Naive thymus-derived CD4-positive, alpha-beta T cell (primary cell): Measurements from ENCODE around the gene RIPOR3. TPM values are rescaled to one million over a fixed set of nuclear protein-coding genes. Genes with fewer than 3 reads are reported as not detected.
"Not testable (repeated sequence)": the region's sequence is repeated elsewhere in the genome, so short reads cannot be mapped to it uniquely, and the experiment has no call there.

Experiments used
- ATAC-seq: fragments of 150-1000 bp; cut with Tn5 transposase; 2 replicates; pipeline ENCODE4 v1.10.0; 2021; ENCODE audit warnings: mild to moderate bottlenecking, moderate library complexity
- CTCF ChIA-PET: fragments of 350-600 bp; sonication (Branson Sonifier 250); formaldehyde crosslinking; loops from one replicate; lab custom pipeline; 2021; ENCODE audit warnings: antibody characterized with exemption; lab: Charles Lee
- POLR2A ChIA-PET: fragments of 350-600 bp; sonication (Branson Sonifier 250); formaldehyde crosslinking; loops from one replicate; lab custom pipeline; 2021; ENCODE audit warnings: antibody characterized with exemption, inconsistent platforms; lab: Charles Lee
- DNase-seq, 9 donors: peaks; one replicate each; pipeline versions ENCODE4 v3.0.0 to v3.0.0-alpha.2; 2020 to 2022; ENCODE audit warnings: mixed read lengths in 1 of 9
- H3K27ac ChIP-seq: one replicate; pipeline ENCODE4 v1.7.0; 2013; ENCODE audit warnings: mild to moderate bottlenecking, low read depth, low read length, moderate library complexity
- H3K27me3 ChIP-seq, 2 donors: one replicate each; pipeline ENCODE4 v1.7.0; 2013; ENCODE audit warnings: low read length in 2 of 2, mild to moderate bottlenecking in 2 of 2, moderate library complexity in 2 of 2; ENCODE audit not compliant: control insufficient read depth in 2 of 2, insufficient read depth in 2 of 2
- H3K36me3 ChIP-seq, 3 experiments: 1 replicate in 2 of 3; 2 replicates in 1 of 3; pipeline ENCODE4 v1.7.0; 2013; ENCODE audit warnings: low read length in 3 of 3, mild to moderate bottlenecking in 3 of 3, moderate library complexity in 1 of 3; ENCODE audit not compliant: insufficient read depth in 3 of 3, control insufficient read depth in 2 of 3
- H3K4me1 ChIP-seq, 2 donors: one replicate each; pipeline ENCODE4 v1.7.0; 2013; ENCODE audit warnings: low read length in 2 of 2, mild to moderate bottlenecking in 2 of 2, moderate library complexity in 1 of 2; ENCODE audit not compliant: control insufficient read depth in 2 of 2, insufficient read depth in 2 of 2
- H3K4me3 ChIP-seq: 2 replicates; pipeline ENCODE4 v1.7.0; 2013; ENCODE audit warnings: mild to moderate bottlenecking, low read length
- H3K9me3 ChIP-seq, 3 experiments: 1 replicate in 2 of 3; 2 replicates in 1 of 3; pipeline ENCODE4 v1.7.0; 2013; ENCODE audit warnings: low read length in 3 of 3; ENCODE audit not compliant: control insufficient read depth in 2 of 3
- H3K27ac Mint-ChIP-seq, 9 donors: one replicate each; pipeline ENCODE4 v1.8.0; 2020 to 2022; ENCODE audit warnings: mixed read lengths in 9 of 9, mild to moderate bottlenecking in 8 of 9, moderate library complexity in 5 of 9, inconsistent platforms in 2 of 9
- H3K27me3 Mint-ChIP-seq, 5 donors: one replicate each; pipeline ENCODE4 v1.8.0; 2021 to 2022; ENCODE audit warnings: mixed read lengths in 5 of 5, mild to moderate bottlenecking in 1 of 5
- H3K36me3 Mint-ChIP-seq, 5 donors: one replicate each; pipeline ENCODE4 v1.8.0; 2020 to 2022; ENCODE audit warnings: mixed read lengths in 5 of 5, mild to moderate bottlenecking in 3 of 5, inconsistent platforms in 1 of 5
- H3K4me1 Mint-ChIP-seq, 7 donors: one replicate each; pipeline ENCODE4 v1.8.0; 2020 to 2022; ENCODE audit warnings: mixed read lengths in 7 of 7, mild to moderate bottlenecking in 3 of 7, inconsistent platforms in 1 of 7
- H3K4me3 Mint-ChIP-seq, 10 donors: one replicate each; pipeline ENCODE4 v1.8.0; 2020 to 2022; ENCODE audit warnings: mild to moderate bottlenecking in 10 of 10, mixed read lengths in 10 of 10, moderate library complexity in 6 of 10, inconsistent platforms in 2 of 10
- H3K9me3 Mint-ChIP-seq, 11 donors: one replicate each; pipeline ENCODE4 v1.8.0; 2020 to 2022; ENCODE audit warnings: mixed read lengths in 11 of 11, mild to moderate bottlenecking in 4 of 11, inconsistent platforms in 1 of 11, moderate library complexity in 1 of 11
- intact Hi-C, 2 donors: fragments of 100-400 bp; cut with micrococcal nuclease; formaldehyde crosslinking; loops; one replicate each; pipeline ENCODE4 v1.15.1; 2023
- polyA plus RNA-seq, 2 donors: library from polyadenylated mRNA; unstranded; fragments of 300-500 nt; fragmentation: Illumina TruSeq; gene quantifications; one replicate each; pipeline ENCODE4 v1.2.3, GENCODE V29; 2021
- total RNA-seq, 6 experiments: library from RNA in 5 of 6; stranded (reverse) in 5 of 6; gene quantifications; 1 replicate in 5 of 6; 2 replicates in 1 of 6; pipeline ENCODE4 v1.2.3 and lab custom pipeline; 2021 to 2026

RIPOR3 gene
- total and polyA plus RNA-seq, 7 experiments from 2014 or later = 0.27 to 1.7 (median 0.80) TPM; not detected in 3

DNA sequence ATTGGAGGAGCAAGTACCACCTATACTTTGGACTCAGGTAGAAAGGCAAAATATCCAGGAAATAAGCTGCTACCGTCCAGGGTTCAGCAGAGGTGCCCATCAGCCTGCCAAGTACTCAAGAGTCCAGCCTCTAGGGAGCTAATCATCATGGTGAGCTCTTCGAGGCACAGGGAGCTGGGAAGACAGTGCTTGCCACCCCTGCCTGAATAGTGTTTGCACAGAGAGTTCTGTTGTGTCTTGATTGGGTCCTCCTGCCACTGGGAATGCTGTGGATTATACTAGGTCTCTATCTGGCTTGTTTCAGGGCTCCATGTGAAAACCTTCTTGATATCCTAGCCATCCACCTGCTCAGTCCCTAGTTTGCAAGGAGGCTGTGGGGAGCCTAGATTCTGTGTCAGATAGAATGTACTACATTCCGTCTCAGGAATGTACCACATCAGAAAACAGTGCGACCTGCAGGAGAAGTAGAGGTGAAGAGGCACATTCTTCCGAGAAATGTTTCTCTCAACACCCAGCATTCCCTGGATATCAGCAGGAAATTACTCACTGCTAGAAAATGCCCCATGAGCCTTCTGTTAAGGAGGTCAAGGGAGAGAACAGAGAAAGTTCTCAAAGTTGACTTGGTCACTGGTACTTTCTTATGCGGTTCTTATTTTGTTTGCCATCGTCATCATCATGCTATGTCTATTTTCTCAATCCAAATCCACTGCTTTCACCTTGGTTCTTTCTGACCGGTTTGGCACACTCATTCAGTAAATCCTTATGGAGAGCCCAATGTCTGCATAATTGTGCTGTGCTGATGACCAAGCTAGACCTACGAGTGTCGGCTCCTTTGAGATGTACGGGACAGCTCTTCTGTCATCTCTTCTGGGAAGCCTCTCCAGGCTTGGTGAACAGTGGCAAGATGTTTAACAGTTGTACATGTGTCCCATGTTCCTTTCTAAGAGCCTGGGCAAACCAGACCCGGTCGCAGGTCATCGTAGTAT lies 150.4 kb downstream of the RIPOR3 start:
- Mint-ChIP-seq H3K9me3 (peaks cover 0 to 4% (median 0%) of the 10 kb centered on the region in 11 donors), H3K27me3 (no peaks in the 10 kb centered on the region), H3K36me3 (peaks cover 0 to 31% (median 26%) of the 10 kb centered on the region in 5 donors), H3K4me3 (peak overlapping the region in 7 of 10 donors; percentile 6 to 59 (median 32)), H3K27ac (peak overlapping the region in 8 of 9 donors; percentile 3 to 87 (median 54)), H3K4me1 (peaks cover 60 to 93% (median 82%) of the 10 kb centered on the region in 7 donors)
- Histone ChIP-seq H3K36me3 (peaks cover 0 to 4% (median 0%) of the 10 kb centered on the region in 3 experiments), H3K9me3 (no peaks in the 10 kb centered on the region), H3K4me3 (no peak overlapping the region), H3K27ac (no peak overlapping the region), H3K27me3 (no peaks in the 10 kb centered on the region), H3K4me1 (peaks cover 13 to 34% of the 10 kb centered on the region in 2 donors)
- CTCF ChIA-PET = interaction anchor here (1.2 kb wide), 2 partner anchors 29 to 36 kb away, joined by 4 to 5 read pairs; no protein-coding TSS in a partner anchor
- intact Hi-C loops = no loop called here
- no peak for DNase-seq
- ATAC-seq = no peak
- POLR2A ChIA-PET = interaction anchor here (1.1 to 3.7 kb wide), 3 partner anchors 10 to 30 kb away, joined by 3 to 17 read pairs (median 6); partner anchors contain the start of gene PTPN1

DNA sequence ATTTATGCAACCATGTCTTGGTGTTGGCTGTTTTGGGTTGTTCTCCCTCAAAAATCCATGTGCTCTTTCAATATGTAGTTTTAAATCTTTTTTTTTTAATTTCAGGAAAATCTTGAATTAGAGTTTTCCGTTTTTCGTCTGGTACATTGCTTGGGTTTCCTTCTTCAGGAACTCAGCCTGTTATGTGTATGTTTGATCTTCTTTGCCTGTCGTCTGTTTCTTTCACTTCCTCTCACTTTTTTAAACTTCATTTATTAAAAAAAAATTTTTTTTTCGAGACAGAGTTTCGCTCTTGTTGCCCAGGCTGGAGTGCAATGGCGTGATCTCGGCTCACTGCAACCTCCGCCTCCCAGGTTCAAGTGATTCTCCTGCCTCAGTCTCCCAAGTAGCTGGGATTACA lies 151.5 kb downstream of the RIPOR3 start:
- Mint-ChIP-seq H3K4me1 (peaks cover 59 to 93% (median 84%) of the 10 kb centered on the region in 7 donors), H3K36me3 (peaks cover 0 to 40% (median 25%) of the 10 kb centered on the region in 5 donors), H3K27ac (peak overlapping the region in 2 of 9 donors; percentile 1 to 43), H3K4me3 (peak overlapping the region in 2 of 10 donors; percentile 29 to 43)
- H3K9me3 Mint-ChIP-seq, H3K4me3 ChIP-seq, ATAC-seq, H3K27me3 ChIP-seq, CTCF ChIA-PET, H3K36me3 ChIP-seq, H3K27me3 Mint-ChIP-seq, H3K27ac ChIP-seq, DNase-seq, H3K9me3 ChIP-seq, intact Hi-C loops: not testable (repeated sequence)
- POLR2A ChIA-PET = interaction anchor here (0.6 to 1.3 kb wide), 2 partner anchors 18 to 180 kb away, joined by 3 to 4 read pairs; no protein-coding TSS in a partner anchor
- H3K4me1 ChIP-seq = peaks cover 10 to 29% of the 10 kb centered on the region in 2 donors

DNA sequence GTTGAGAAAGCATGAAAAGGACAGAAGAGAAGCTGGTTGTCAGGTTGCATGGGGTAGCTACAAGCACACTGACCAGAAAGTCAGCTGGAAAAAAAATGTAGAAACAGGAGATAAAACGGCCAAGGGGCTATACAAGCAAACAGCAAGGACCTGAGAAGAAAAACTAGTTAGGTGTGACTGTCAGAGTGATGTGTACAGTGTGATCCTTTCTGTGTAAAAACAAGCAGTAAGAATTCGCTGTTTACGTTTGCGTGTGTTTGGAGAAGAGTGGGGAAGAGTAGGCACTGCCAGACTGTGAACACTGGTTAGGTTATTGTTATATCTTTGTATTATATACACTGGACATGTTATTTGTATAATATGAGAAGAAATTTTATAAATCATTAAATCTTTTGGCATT lies 153.1 kb downstream of the RIPOR3 start:
- Histone ChIP-seq H3K9me3 (no peaks in the 10 kb centered on the region), H3K27ac (no peak overlapping the region), H3K4me1 (peaks cover 10 to 33% of the 10 kb centered on the region in 2 donors), H3K36me3 (peaks cover 0 to 4% (median 0%) of the 10 kb centered on the region in 3 experiments), H3K27me3 (no peaks in the 10 kb centered on the region), H3K4me3 (no peak overlapping the region)
- Mint-ChIP-seq H3K9me3 (no peaks in the 10 kb centered on the region), H3K27ac (peak overlapping the region in 6 of 9 donors; percentile 1 to 57 (median 26)), H3K4me3 (peak overlapping the region in 7 of 10 donors; percentile 8 to 40 (median 22)), H3K4me1 (peaks cover 58 to 97% (median 89%) of the 10 kb centered on the region in 7 donors), H3K36me3 (peaks cover 0 to 41% (median 21%) of the 10 kb centered on the region in 5 donors), H3K27me3 (no peaks in the 10 kb centered on the region)
- ATAC-seq (no peak), DNase-seq (no peak)
- CTCF ChIA-PET = interaction anchor here (0.8 to 1.0 kb wide), 2 partner anchors 50 to 54 kb away, joined by 3 to 6 read pairs; no protein-coding TSS in a partner anchor
- POLR2A ChIA-PET = interaction anchor here (1.3 kb wide), 1 partner anchor 17 kb away, joined by 3 read pairs; no protein-coding TSS in a partner anchor
- intact Hi-C loops = no loop called here

DNA sequence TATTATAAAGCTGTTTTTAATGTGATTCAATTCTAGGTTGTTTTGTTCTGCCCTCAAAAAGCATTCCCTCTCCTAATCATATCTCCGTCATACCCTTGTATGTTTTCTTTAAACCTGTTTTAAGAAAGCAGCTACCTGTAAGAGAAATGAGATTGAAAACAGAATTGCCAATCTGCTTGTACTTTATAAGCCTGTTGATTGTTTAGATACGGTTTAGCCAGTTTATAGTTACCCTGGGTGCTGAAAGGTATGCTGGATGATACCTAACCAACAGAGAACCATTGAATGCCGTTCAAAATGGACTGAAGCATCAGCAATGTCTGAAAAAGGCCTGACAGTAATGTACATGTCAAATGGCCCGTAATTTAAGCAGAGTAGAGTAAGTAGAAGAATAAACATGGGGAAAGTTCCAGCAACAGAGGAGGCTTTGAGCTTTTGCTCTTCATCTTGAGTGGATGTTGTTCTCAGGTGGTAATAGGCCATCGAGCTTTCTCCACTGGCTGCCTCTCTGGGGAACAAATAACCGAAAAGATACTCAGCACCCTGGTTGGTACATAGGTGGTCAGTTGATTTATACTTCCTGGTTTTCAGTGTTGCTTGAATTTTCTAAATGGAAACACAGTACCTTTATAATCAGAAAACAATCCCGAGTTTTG lies 153.7 kb downstream of the RIPOR3 start:
- DNase-seq = no peak
- H3K27ac ChIP-seq = no peak overlapping the region
- no peak overlapping the region for H3K4me3 ChIP-seq
- Mint-ChIP-seq H3K36me3 (peaks cover 0 to 38% (median 21%) of the 10 kb centered on the region in 5 donors), H3K4me1 (peaks cover 59 to 97% (median 89%) of the 10 kb centered on the region in 7 donors), H3K4me3 (peak overlapping the region in 7 of 10 donors; percentile 9 to 52 (median 22)), H3K9me3 (no peaks in the 10 kb centered on the region), H3K27ac (peak overlapping the region in 4 of 9 donors; percentile 1 to 57 (median 28)), H3K27me3 (no peaks in the 10 kb centered on the region)
- H3K9me3 ChIP-seq = no peaks in the 10 kb centered on the region
- intact Hi-C loops = no loop called here
- ChIA-PET CTCF (interaction anchor here (0.6 to 0.8 kb wide), 3 partner anchors 26 to 1692 kb away, joined by 4 to 6 read pairs (median 6); no protein-coding TSS in a partner anchor), POLR2A (interaction anchor here (0.8 kb wide), 1 partner anchor 25 kb away, joined by 5 read pairs; no protein-coding TSS in a partner anchor)
- ATAC-seq = no peak
- H3K4me1 ChIP-seq = peaks cover 5 to 33% of the 10 kb centered on the region in 2 donors
- H3K36me3 ChIP-seq = peaks cover 0 to 4% (median 0%) of the 10 kb centered on the region in 3 experiments
- no peaks in the 10 kb centered on the region for H3K27me3 ChIP-seq

- Mint-ChIP-seq H3K36me3 (peaks cover 0 to 38% (median 16%) of the 10 kb centered on the region in 5 donors), H3K27ac (peak overlapping the region in 1 of 9 donors; percentile 40), H3K9me3 (no peaks in the 10 kb centered on the region), H3K4me3 (no peak overlapping the region), H3K4me1 (peaks cover 55 to 96% (median 87%) of the 10 kb centered on the region in 7 donors), H3K27me3 (no peaks in the 10 kb centered on the region)
- ChIA-PET CTCF (no interaction called here), POLR2A (interaction anchor here (0.6 kb wide), 1 partner anchor 67 kb away, joined by 4 read pairs; no protein-coding TSS in a partner anchor)
- ATAC-seq = no peak
- H3K9me3 ChIP-seq = no peaks in the 10 kb centered on the region
- H3K36me3 ChIP-seq = peaks cover 0 to 4% (median 0%) of the 10 kb centered on the region in 3 experiments
- no peak overlapping the region for H3K4me3 ChIP-seq
- H3K4me1 ChIP-seq = peaks cover 8 to 26% of the 10 kb centered on the region in 2 donors
- no peaks in the 10 kb centered on the region for H3K27me3 ChIP-seq
- no peak overlapping the region for H3K27ac ChIP-seq
- no peak for DNase-seq
- intact Hi-C loops = no loop called here
Observed at GRCh38 chr20:50536333-50536732, 155.0 kb downstream of the RIPOR3 start.
